H1 (cell line): Measurements from ENCODE around the gene LRIT2. TPM values are rescaled to one million over a fixed set of nuclear protein-coding genes. Genes with fewer than 3 reads are reported as not detected.
"Not testable (repeated sequence)": the region's sequence is repeated elsewhere in the genome, so short reads cannot be mapped to it uniquely, and the experiment has no call there.

Experiments
- CTCF ChIA-PET: fragments of 300-600 bp; sonication (Branson Sonifier 250); formaldehyde crosslinking; loops from one replicate; lab custom pipeline; 2021; ENCODE audit not compliant: partially characterized antibody; lab: Charles Lee
- POLR2A ChIA-PET: fragments of 300-600 bp; sonication (Branson Sonifier 250); formaldehyde crosslinking; loops from one replicate; lab custom pipeline; 2021; ENCODE audit warnings: inconsistent platforms; ENCODE audit not compliant: partially characterized antibody; lab: Charles Lee
- DNase-seq, 2 experiments: peaks; one replicate each; pipeline versions ENCODE4 v3.0.0 to v3.0.0-alpha.2; 2010 to 2022; ENCODE audit warnings: low spot score in 2 of 2, low read depth in 1 of 2, mixed read lengths in 1 of 2
- FAIRE-seq: peaks from 2 replicates; lab custom pipeline; 2011; peaks lifted over from hg19 to GRCh38; lab: Jason Lieb, UNC
- H2AFZ ChIP-seq: 2 replicates; pipeline ENCODE4 v1.8.1; 2012; ENCODE audit warnings: low read length, inconsistent platforms
- H2AK5ac ChIP-seq: 2 replicates; pipeline ENCODE4 v1.6.1; 2013; ENCODE audit warnings: low read depth, low read length
- H2BK120ac ChIP-seq: replicated peaks from 2 replicates; pipeline ENCODE3; 2013; ENCODE audit warnings: low read depth, low read length, inconsistent platforms
- H2BK12ac ChIP-seq: 2 replicates; pipeline ENCODE4 v1.6.1; 2013; ENCODE audit warnings: low read depth, low read length
- H2BK15ac ChIP-seq: 2 replicates; pipeline ENCODE4 v1.6.1; 2013; ENCODE audit warnings: low read length
- H2BK20ac ChIP-seq: 2 replicates; pipeline ENCODE4 v1.6.1; 2013; ENCODE audit warnings: low read length
- H2BK5ac ChIP-seq: 2 replicates; pipeline ENCODE4 v1.6.1; 2013; ENCODE audit warnings: low read depth, low read length
- H3K14ac ChIP-seq: 2 replicates; pipeline ENCODE4 v1.6.1; 2013; ENCODE audit warnings: inconsistent platforms; ENCODE audit not compliant: insufficient read length
- H3K18ac ChIP-seq: 2 replicates; pipeline ENCODE4 v1.6.1; 2013; ENCODE audit warnings: low read length; ENCODE audit errors: extremely low read depth
- H3K23ac ChIP-seq: 2 replicates; pipeline ENCODE4 v1.6.1; 2013; ENCODE audit warnings: inconsistent platforms; ENCODE audit not compliant: insufficient read length
- H3K23me2 ChIP-seq: 2 replicates; pipeline ENCODE4 v1.6.1; 2013; ENCODE audit warnings: low read depth, low read length
- H3K27ac ChIP-seq: 2 replicates; pipeline ENCODE4 v1.6.1; 2011; ENCODE audit warnings: low read depth, low read length, inconsistent platforms
- H3K27me3 ChIP-seq, 4 experiments: replicated peaks in 1 of 4; 1 replicate in 1 of 4; 2 replicates in 3 of 4; pipeline versions ENCODE4 v1.6.1 to v1.8.1; 2011 to 2013; ENCODE audit warnings: low read length in 3 of 4, mild to moderate bottlenecking in 3 of 4, inconsistent platforms in 2 of 4, mixed read lengths in 2 of 4, moderate library complexity in 1 of 4; ENCODE audit not compliant: control insufficient read depth in 3 of 4, insufficient read depth in 3 of 4; ENCODE audit errors: extremely low read depth in 1 of 4
- H3K36me3 ChIP-seq, 4 experiments: 2 replicates each; pipeline versions ENCODE4 v1.6.1 to v1.8.1; 2011 to 2013; ENCODE audit warnings: mild to moderate bottlenecking in 4 of 4, low read length in 3 of 4, moderate library complexity in 2 of 4, control low read depth in 1 of 4, inconsistent platforms in 1 of 4; ENCODE audit not compliant: insufficient read depth in 4 of 4, control insufficient read depth in 2 of 4
- H3K4ac ChIP-seq: replicated peaks from 2 replicates; pipeline ENCODE3; 2013; ENCODE audit warnings: low read length, low read depth, mixed read lengths, inconsistent platforms; ENCODE audit not compliant: insufficient read length
- H3K4me1 ChIP-seq, 4 experiments: replicated peaks in 1 of 4; 1 replicate in 1 of 4; 2 replicates in 3 of 4; pipeline versions ENCODE4 v1.6.1 to v1.8.1; 2011 to 2013; ENCODE audit warnings: low read length in 3 of 4, inconsistent platforms in 2 of 4, mixed read lengths in 1 of 4; ENCODE audit not compliant: insufficient read depth in 4 of 4, control insufficient read depth in 3 of 4
- H3K4me2 ChIP-seq, 2 experiments: 2 replicates each; pipeline versions ENCODE4 v1.6.1 to v1.8.1; 2011 to 2013; ENCODE audit warnings: low read depth in 2 of 2, low read length in 2 of 2, control low read depth in 1 of 2, inconsistent platforms in 1 of 2, mild to moderate bottlenecking in 1 of 2; ENCODE audit not compliant: insufficient read depth in 1 of 2
- H3K4me3 ChIP-seq, 4 experiments: fragments of 200-600, 300-600 bp in 1 of 4; sonication (generic), shearing (Covaris generic), sonication (Bioruptor Twin) in 1 of 4; 2 replicates each; pipeline versions ENCODE4 v1.5.1 to v1.8.1; 2011 to 2016; ENCODE audit warnings: low read length in 4 of 4, low read depth in 3 of 4, control low read depth in 2 of 4, inconsistent platforms in 2 of 4, mild to moderate bottlenecking in 2 of 4, mixed read lengths in 1 of 4, moderate library complexity in 1 of 4; ENCODE audit not compliant: insufficient read depth in 2 of 4; ENCODE audit errors: extremely low read depth in 1 of 4
- H3K56ac ChIP-seq: replicated peaks from 2 replicates; pipeline ENCODE3; 2013; ENCODE audit warnings: low read depth, mild to moderate bottlenecking, mixed read lengths, low read length, inconsistent platforms; ENCODE audit not compliant: insufficient read length
- H3K79me1 ChIP-seq: 2 replicates; pipeline ENCODE4 v1.6.1; 2013; ENCODE audit warnings: low read depth, low read length, control low read depth
- H3K79me2 ChIP-seq, 2 experiments: 2 replicates each; pipeline versions ENCODE4 v1.6.1 to v1.8.1; 2012 to 2013; ENCODE audit warnings: low read length in 2 of 2, mild to moderate bottlenecking in 2 of 2, inconsistent platforms in 1 of 2; ENCODE audit not compliant: insufficient read depth in 2 of 2, control insufficient read depth in 1 of 2
- H3K9ac ChIP-seq, 4 experiments: replicated peaks in 1 of 4; 1 replicate in 1 of 4; 2 replicates in 3 of 4; pipeline versions ENCODE4 v1.6.1 to v1.8.1; 2011 to 2013; ENCODE audit warnings: low read depth in 3 of 4, low read length in 3 of 4, control low read depth in 2 of 4, mild to moderate bottlenecking in 2 of 4, moderate library complexity in 2 of 4, inconsistent platforms in 1 of 4; ENCODE audit errors: extremely low read depth in 1 of 4
- H3K9me3 ChIP-seq, 2 experiments: 2 replicates each; pipeline versions ENCODE4 v1.6.1 to v1.8.1; 2012 to 2013; ENCODE audit warnings: mild to moderate bottlenecking in 2 of 2, moderate library complexity in 2 of 2, control low read depth in 1 of 2, inconsistent platforms in 1 of 2, low read depth in 1 of 2, low read length in 1 of 2, mixed read lengths in 1 of 2; ENCODE audit not compliant: insufficient read depth in 2 of 2
- H4K20me1 ChIP-seq, 2 experiments: replicated peaks in 1 of 2; 2 replicates each; pipeline versions ENCODE3 to v1.8.1; 2011 to 2013; ENCODE audit warnings: inconsistent platforms in 2 of 2, low read length in 2 of 2, mild to moderate bottlenecking in 1 of 2; ENCODE audit not compliant: insufficient read depth in 2 of 2, control insufficient read depth in 1 of 2
- H4K5ac ChIP-seq: 2 replicates; pipeline ENCODE4 v1.6.1; 2013; ENCODE audit warnings: low read length, low read depth, mixed read lengths, inconsistent platforms; ENCODE audit not compliant: insufficient read length
- H4K8ac ChIP-seq: 2 replicates; pipeline ENCODE4 v1.8.0; 2013; ENCODE audit warnings: mild to moderate bottlenecking, moderate library complexity, low read length, inconsistent platforms; ENCODE audit not compliant: insufficient read depth; ENCODE audit errors: extremely low read depth
- H4K91ac ChIP-seq: replicated peaks from 2 replicates; pipeline ENCODE3; 2013; ENCODE audit warnings: low read length, mixed read lengths, inconsistent platforms; ENCODE audit not compliant: insufficient read length
- WGBS, 2 experiments: shearing (Covaris generic) in 1 of 2; methylation state at CpG; one replicate each; pipeline versions ENCODE4 v1.1.6 to v1.1.7; 2013 to 2015; ENCODE audit warnings: low lambda C conversion rate in 2 of 2, mixed read lengths in 2 of 2, inconsistent platforms in 1 of 2, low coverage in 1 of 2, missing lambda C conversion rate in 1 of 2; ENCODE audit not compliant: insufficient replicate concordance in 2 of 2, insufficient coverage in 1 of 2, insufficient read length in 1 of 2; ENCODE audit errors: extremely low coverage in 1 of 2, missing lambda C conversion rate in 1 of 2; 5-methylcytosine and 5-hydroxymethylcytosine counted together
- polyA plus RNA-seq, 7 experiments: library from polyadenylated mRNA; depleted of rRNA in 3 of 7; stranded (reverse) in 5 of 7; unstranded in 2 of 7; fragments of >200 nt in 5 of 7; fragments of 200-250 nt in 2 of 7; gene quantifications; 1 replicate in 5 of 7; 2 replicates in 1 of 7; 4 replicates in 1 of 7; pipeline versions ENCODE4 v1.2.1 to v1.2.3, GENCODE V29; 2011 to 2013; ENCODE audit warnings: missing spikeins in 2 of 7, mixed read lengths in 2 of 7
- total RNA-seq: library from RNA; stranded (reverse); fragmentation: NEBNext Ultra II Directional; extraction: Animal tissue kit (Norgen Biotek cat#: 25700); gene quantifications from 2 replicates; pipeline ENCODE4 v1.2.1, GENCODE V29; 2021

LRIT2 gene
- total and polyA plus RNA-seq, 2 of the 8 experiments (the other 6 are each of a cell fraction or from before 2014, with no cell fraction given), result not detected

- H2AK5ac ChIP-seq, H3K9ac ChIP-seq, H3K56ac ChIP-seq, H3K9me3 ChIP-seq, H3K27ac ChIP-seq, H2BK15ac ChIP-seq, H4K91ac ChIP-seq, H3K36me3 ChIP-seq, H3K4me1 ChIP-seq, H3K14ac ChIP-seq, H3K4me2 ChIP-seq, H3K18ac ChIP-seq, H2BK120ac ChIP-seq, H3K79me1 ChIP-seq, H3K4me3 ChIP-seq, DNase-seq, H4K20me1 ChIP-seq, H2BK20ac ChIP-seq, FAIRE-seq, H3K79me2 ChIP-seq, H3K23me2 ChIP-seq, H4K5ac ChIP-seq, H3K4ac ChIP-seq, CTCF ChIA-PET, H2BK12ac ChIP-seq, H2AFZ ChIP-seq, H2BK5ac ChIP-seq, H3K27me3 ChIP-seq, H3K23ac ChIP-seq: not testable (repeated sequence)
- POLR2A ChIA-PET, result interaction anchor here (1.5 kb wide), 1 partner anchor 12 kb away, joined by 4 read pairs; no protein-coding TSS in a partner anchor
- H4K8ac ChIP-seq, result peak overlapping the region; percentile 43; the same call in 1 of the 2 replicates
- 85% methylated on average over 2 of the region's 2 CpGs; no CpG with 5 or more reads in 1 of the 2 experiments for WGBS, 2 experiments
Measured at GRCh38 chr10:84171237-84171636, 54.1 kb downstream of the LRIT2 start.

Other genes with a start within 250 kb of the LRIT2 start
- 87.8 and 97.0 TPM in 2 replicates for gene GHITM, start 86.0 kb downstream of the LRIT2 start, total RNA-seq
- 55.0 and 86.2 TPM in 2 replicates for gene GHITM, start 86.0 kb downstream of the LRIT2 start, polyA plus RNA-seq (2011; rRNA removed)
- gene GPR15LG, start 51.7 kb downstream of the LRIT2 start, total RNA-seq, result not detected in 2 replicates
- not detected in 2 replicates for gene GPR15LG, start 51.7 kb downstream of the LRIT2 start, polyA plus RNA-seq (2011; rRNA removed)
- 8.7 and 10.5 TPM in 2 replicates for gene CDHR1, start 31.0 kb downstream of the LRIT2 start, total RNA-seq
- gene CDHR1, start 31.0 kb downstream of the LRIT2 start, polyA plus RNA-seq (2011; rRNA removed), result 3.9 and 5.6 TPM in 2 replicates
- not detected in 2 replicates for gene LRIT1, start 16.0 kb upstream of the LRIT2 start, total RNA-seq
- gene LRIT1, start 16.0 kb upstream of the LRIT2 start, polyA plus RNA-seq (2011; rRNA removed), result 0.03 and 0.09 TPM in 2 replicates
- gene RGR, start 19.5 kb upstream of the LRIT2 start, total RNA-seq, result not detected in 2 replicates
- not detected in 2 replicates for gene RGR, start 19.5 kb upstream of the LRIT2 start, polyA plus RNA-seq (2011; rRNA removed)
- gene CCSER2, start 103.0 kb upstream of the LRIT2 start, total RNA-seq, result 30.5 and 32.4 TPM in 2 replicates
- 2.7 and 6.9 TPM in 2 replicates for gene CCSER2, start 103.0 kb upstream of the LRIT2 start, polyA plus RNA-seq (2011; rRNA removed)